ENCODE results near the gene TUBGCP6.

The TUBGCP6 gene

DNA sequence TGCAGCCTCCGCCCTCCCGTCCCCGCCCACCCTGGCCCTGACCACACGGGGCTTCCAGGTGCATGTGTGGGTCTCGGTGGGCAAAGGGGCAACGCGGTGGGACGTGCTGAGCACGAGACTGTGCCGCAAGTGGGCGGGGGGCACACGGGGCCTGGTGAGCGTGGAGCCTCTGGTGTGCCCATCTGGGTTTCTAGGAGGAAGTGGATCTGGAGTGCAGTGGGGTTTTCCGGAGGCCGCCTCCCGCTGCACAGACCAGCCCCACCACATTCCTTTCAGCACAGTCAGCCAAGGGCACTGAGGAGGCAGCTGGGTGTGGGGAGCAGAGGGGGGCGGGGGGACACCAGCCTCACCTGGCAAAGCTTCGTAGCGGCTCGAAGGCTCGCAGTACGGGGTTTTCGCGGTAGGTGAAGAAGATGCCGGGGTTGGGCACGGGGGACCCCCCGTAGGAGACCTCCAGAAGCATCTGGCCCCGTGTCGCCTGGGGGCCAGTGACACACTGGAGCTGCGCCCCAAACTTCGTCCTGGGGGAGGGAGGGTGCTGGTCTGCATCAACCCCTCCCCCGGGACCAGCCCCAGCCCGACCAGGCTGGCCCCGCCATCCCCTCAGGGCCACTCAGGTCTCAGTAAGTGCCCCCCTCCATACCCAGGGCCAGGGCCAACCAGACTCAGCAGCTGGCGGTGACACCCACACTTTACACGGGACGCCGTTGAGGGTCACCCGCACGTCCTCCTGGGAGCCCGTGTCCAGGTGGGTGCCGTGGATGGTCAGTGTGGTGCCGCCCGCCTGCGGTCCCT, 37.7 kb upstream of the TUBGCP6 start:
- no peak overlapping the region for H3K4me3 ChIP-seq (ENCODE audit: low read depth in 1 of 2, low read length in 2 of 2)
- no peaks in the 10 kb centered on the region for H3K27me3 ChIP-seq (ENCODE audit: insufficient read depth, low read length, poor library complexity)
- no peak overlapping the region for H2AFZ ChIP-seq (ENCODE audit: low read depth, low read length)
- H3K9me3 ChIP-seq (ENCODE audit: insufficient read depth, low read length, severe bottlenecking): no peaks in the 10 kb centered on the region
- H3K79me2 ChIP-seq (ENCODE audit: insufficient read depth, low read length): no peaks in the 10 kb centered on the region
- no peak overlapping the region for H3K9ac ChIP-seq (ENCODE audit: low read depth, low read length)
- no peaks in the 10 kb centered on the region for H4K20me1 ChIP-seq (ENCODE audit: insufficient read depth, low read length)
- TF ChIP-seq EZH2 (IDR thresholded peaks at IDR 0.05; ENCODE audit: borderline replicate concordance, low read depth, low read length, severe bottlenecking): no peak
- TF ChIP-seq, protein P1, sequence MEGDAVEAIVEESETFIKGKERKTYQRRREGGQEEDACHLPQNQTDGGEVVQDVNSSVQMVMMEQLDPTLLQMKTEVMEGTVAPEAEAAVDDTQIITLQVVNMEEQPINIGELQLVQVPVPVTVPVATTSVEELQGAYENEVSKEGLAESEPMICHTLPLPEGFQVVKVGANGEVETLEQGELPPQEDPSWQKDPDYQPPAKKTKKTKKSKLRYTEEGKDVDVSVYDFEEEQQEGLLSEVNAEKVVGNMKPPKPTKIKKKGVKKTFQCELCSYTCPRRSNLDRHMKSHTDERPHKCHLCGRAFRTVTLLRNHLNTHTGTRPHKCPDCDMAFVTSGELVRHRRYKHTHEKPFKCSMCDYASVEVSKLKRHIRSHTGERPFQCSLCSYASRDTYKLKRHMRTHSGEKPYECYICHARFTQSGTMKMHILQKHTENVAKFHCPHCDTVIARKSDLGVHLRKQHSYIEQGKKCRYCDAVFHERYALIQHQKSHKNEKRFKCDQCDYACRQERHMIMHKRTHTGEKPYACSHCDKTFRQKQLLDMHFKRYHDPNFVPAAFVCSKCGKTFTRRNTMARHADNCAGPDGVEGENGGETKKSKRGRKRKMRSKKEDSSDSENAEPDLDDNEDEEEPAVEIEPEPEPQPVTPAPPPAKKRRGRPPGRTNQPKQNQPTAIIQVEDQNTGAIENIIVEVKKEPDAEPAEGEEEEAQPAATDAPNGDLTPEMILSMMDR (IDR thresholded peaks at IDR 0.05; ENCODE audit: borderline replicate concordance, extremely low read depth, low read length, poor library complexity, severe bottlenecking): no peak
- no peak for ATAC-seq (ENCODE audit: insufficient read depth, low read depth)
- H3K36me3 ChIP-seq (ENCODE audit: insufficient read depth, low read length): no peaks in the 10 kb centered on the region
- no peak overlapping the region for H3K4me2 ChIP-seq (ENCODE audit: insufficient read depth, low read length)
- no peaks in the 10 kb centered on the region for H3K4me1 ChIP-seq (ENCODE audit: insufficient read depth, low read length)
- no peak overlapping the region for H3K27ac ChIP-seq (ENCODE audit: low read length)
- DNase-seq: no peak

DNA sequence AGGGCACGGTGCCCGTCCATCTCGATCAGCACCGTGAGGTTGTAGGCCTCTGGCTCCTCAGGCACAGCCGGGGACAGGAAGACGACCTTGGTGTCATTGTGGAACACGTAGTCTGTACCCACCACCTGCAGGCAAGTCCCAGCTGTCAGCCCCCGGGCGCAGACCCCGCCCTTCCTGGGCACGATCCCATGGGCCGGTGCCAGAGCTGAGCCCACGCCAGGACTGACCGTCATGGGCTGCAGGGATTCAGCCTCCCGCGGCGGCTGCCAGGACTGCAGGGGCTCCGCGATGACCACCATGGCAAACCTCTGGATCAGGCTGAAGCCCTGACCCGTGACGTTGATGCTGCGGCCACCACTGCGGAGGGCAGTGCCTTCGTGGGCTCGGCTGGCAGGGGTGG, 37.1 kb upstream of the TUBGCP6 start:
- H4K20me1 ChIP-seq (ENCODE audit: insufficient read depth, low read length): no peaks in the 10 kb centered on the region
- H3K79me2 ChIP-seq (ENCODE audit: insufficient read depth, low read length): no peaks in the 10 kb centered on the region
- H3K27me3 ChIP-seq (ENCODE audit: insufficient read depth, low read length, poor library complexity): no peaks in the 10 kb centered on the region
- no peak overlapping the region for H3K4me2 ChIP-seq (ENCODE audit: insufficient read depth, low read length)
- H2AFZ ChIP-seq (ENCODE audit: low read depth, low read length): no peak overlapping the region
- no peak for ATAC-seq (ENCODE audit: insufficient read depth, low read depth)
- DNase-seq: no peak
- TF ChIP-seq, protein P1 (IDR thresholded peaks at IDR 0.05; ENCODE audit: borderline replicate concordance, extremely low read depth, low read length, poor library complexity, severe bottlenecking): no peak
- TF ChIP-seq EZH2 (IDR thresholded peaks at IDR 0.05; ENCODE audit: borderline replicate concordance, low read depth, low read length, severe bottlenecking): no peak
- H3K27ac ChIP-seq (ENCODE audit: low read length): no peak overlapping the region
- no peaks in the 10 kb centered on the region for H3K4me1 ChIP-seq (ENCODE audit: insufficient read depth, low read length)
- H3K36me3 ChIP-seq (ENCODE audit: insufficient read depth, low read length): no peaks in the 10 kb centered on the region
- no peak overlapping the region for H3K4me3 ChIP-seq (ENCODE audit: low read depth in 1 of 2, low read length in 2 of 2)
- H3K9me3 ChIP-seq (ENCODE audit: insufficient read depth, low read length, severe bottlenecking): no peaks in the 10 kb centered on the region
- no peak overlapping the region for H3K9ac ChIP-seq (ENCODE audit: low read depth, low read length)

DNA sequence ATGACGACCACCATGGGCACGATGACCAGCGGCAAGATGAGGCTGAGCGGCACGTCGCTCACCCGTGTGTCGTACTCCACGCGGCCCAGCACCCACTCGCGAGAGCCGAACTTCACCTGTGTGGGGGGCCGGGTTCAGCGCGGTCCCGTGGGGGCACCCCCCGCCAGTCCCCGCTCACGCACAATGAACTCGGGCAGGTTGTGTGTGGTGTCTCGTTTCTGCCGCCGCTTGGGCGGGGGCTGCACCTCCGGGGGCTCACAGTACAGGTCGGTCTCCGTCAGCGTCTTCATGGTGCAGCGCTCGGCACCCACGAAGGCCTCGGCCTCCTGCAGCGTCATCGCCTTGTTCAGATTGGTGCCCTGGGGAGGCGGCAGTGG, 36.5 kb upstream of the TUBGCP6 start:
- DNase-seq (no peak), ATAC-seq (ENCODE audit: insufficient read depth, low read depth) (no peak)
- H3K36me3 ChIP-seq (ENCODE audit: insufficient read depth, low read length): no peaks in the 10 kb centered on the region
- H3K9ac ChIP-seq (ENCODE audit: low read depth, low read length): no peak overlapping the region
- no peaks in the 10 kb centered on the region for H3K9me3 ChIP-seq (ENCODE audit: insufficient read depth, low read length, severe bottlenecking)
- no peak overlapping the region for H3K4me3 ChIP-seq (ENCODE audit: low read depth in 1 of 2, low read length in 2 of 2)
- H3K4me2 ChIP-seq (ENCODE audit: insufficient read depth, low read length): no peak overlapping the region
- no peaks in the 10 kb centered on the region for H3K27me3 ChIP-seq (ENCODE audit: insufficient read depth, low read length, poor library complexity)
- H3K4me1 ChIP-seq (ENCODE audit: insufficient read depth, low read length): no peaks in the 10 kb centered on the region
- no peaks in the 10 kb centered on the region for H3K79me2 ChIP-seq (ENCODE audit: insufficient read depth, low read length)
- no peaks in the 10 kb centered on the region for H4K20me1 ChIP-seq (ENCODE audit: insufficient read depth, low read length)
- no peak overlapping the region for H3K27ac ChIP-seq (ENCODE audit: low read length)
- TF ChIP-seq, protein P1 (IDR thresholded peaks at IDR 0.05; ENCODE audit: borderline replicate concordance, extremely low read depth, low read length, poor library complexity, severe bottlenecking): no peak
- no peak for TF ChIP-seq EZH2 (IDR thresholded peaks at IDR 0.05; ENCODE audit: borderline replicate concordance, low read depth, low read length, severe bottlenecking)
- H2AFZ ChIP-seq (ENCODE audit: low read depth, low read length): no peak overlapping the region
